D341Med (cell line): ENCODE results near the gene ROR2.

Experiments
- DNase-seq: peaks from one replicate; pipeline ENCODE4 v3.0.0; 2012; ENCODE audit warnings: low spot score

Gene ROR2

GRCh38 chr9:91716239-91716638 is 233.8 kb downstream of the ROR2 start:
- no peak for DNase-seq

GRCh38 chr9:91714874-91715615 is 235.0 kb downstream of the ROR2 start:
- DNase-seq: no peak

DNA sequence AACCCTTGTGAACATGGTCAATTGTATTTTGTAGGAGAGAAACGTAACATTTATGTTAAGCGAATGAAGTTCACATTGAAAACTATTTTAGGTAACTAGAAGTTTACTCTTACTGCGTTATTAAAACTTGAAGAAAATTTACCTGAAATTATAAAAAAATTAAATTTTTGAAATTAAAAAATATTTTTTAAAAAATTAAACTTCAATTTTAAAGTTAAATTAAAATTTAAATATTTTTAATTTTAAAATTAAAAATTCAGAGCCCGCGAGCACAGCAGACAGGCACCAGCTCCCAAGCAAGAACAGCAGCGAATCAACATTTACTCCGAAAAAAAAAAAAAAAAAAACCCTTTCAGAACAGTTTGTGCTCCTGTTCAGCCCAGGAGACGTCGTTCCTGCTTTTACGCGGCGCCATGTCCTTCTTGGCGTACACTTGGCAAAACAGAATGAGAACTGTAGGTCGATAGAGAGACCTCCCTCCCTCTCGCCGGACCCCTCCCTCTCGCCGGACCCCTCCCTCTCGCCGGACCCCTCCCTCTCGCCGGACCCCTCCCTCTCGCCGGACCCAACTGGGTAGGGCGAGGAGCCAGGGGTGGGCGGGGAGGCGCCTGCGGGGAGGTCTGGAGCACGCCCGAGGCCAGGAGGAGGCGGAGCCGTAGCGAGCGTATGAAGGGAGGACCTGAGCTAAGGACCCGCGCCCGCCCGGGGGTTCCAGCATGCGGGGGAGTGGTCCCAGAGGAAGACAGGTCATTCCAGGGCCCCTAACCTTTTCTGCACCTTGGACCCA is 235.8 kb downstream of the ROR2 start:
- DNase-seq: no peak

DNA sequence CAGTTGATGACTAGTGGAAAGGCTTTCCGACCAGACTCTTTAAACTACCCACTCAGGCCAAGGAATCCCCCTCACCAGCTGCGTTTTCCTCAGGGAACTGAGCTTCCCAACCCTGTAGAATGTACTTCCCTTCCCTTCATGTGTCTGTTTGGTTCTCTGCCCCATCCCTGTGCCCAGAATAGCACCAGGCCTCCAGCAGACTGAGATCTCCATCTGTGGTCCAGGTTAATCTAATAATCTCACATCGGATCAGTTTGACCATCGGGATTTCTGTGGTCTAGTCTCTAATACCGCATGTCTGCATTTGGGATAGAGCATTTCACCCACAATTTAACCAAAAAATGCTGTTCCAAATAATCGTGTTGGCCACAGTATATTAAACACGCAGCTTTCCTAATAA is 237.2 kb downstream of the ROR2 start:
- no peak for DNase-seq

GRCh38 chr9:91711755-91712601 is 238.1 kb downstream of the ROR2 start:
- DNase-seq: no peak

GRCh38 chr9:91710158-91710557 is 239.9 kb downstream of the ROR2 start:
- DNase-seq: no peak

DNA sequence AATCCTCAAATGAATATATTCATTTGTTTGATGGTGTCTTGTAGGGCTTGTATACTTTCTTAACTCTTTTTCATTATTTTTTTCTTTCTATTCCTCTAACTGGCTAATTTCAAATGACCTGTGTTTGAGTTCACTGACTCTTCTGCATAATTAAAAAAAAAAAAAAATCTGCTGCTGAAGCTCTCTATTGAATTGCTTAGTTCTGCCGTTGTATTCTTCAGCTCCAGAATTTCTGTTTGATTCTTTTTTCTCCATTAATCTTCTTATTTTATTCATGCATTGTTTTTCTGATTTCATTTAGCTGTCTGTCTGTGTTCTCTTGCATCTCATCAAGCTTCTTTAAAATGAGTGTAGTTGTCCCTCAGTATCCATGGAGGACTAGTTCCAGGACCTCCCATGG is 244.6 kb downstream of the ROR2 start:
- DNase-seq: no peak

- no peak for DNase-seq
Measured at GRCh38 chr9:91700475-91700874, 249.6 kb downstream of the ROR2 start.

GRCh38 chr9:91698266-91698665 is 251.8 kb downstream of the ROR2 start:
- DNase-seq: no peak

DNA sequence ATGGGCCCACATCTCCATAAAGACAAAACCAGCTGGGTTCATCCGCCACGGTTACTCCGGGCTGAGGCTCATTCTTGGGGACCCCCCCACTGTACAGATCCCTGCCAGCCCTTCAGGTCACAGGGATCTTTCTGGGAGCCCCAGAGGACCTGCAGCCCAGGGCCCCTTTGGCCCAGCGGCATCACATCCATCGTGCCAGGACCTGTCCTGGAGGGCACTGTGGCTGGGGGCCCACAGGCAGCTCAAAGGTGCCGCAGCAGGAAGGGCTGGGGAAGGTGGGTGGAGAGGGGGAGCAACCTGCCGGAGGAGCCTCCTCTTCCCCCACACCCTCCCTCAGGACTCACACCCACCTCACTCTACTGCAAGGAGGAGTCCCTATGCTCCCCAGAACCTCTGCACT is 252.8 kb downstream of the ROR2 start:
- no peak for DNase-seq

DNA sequence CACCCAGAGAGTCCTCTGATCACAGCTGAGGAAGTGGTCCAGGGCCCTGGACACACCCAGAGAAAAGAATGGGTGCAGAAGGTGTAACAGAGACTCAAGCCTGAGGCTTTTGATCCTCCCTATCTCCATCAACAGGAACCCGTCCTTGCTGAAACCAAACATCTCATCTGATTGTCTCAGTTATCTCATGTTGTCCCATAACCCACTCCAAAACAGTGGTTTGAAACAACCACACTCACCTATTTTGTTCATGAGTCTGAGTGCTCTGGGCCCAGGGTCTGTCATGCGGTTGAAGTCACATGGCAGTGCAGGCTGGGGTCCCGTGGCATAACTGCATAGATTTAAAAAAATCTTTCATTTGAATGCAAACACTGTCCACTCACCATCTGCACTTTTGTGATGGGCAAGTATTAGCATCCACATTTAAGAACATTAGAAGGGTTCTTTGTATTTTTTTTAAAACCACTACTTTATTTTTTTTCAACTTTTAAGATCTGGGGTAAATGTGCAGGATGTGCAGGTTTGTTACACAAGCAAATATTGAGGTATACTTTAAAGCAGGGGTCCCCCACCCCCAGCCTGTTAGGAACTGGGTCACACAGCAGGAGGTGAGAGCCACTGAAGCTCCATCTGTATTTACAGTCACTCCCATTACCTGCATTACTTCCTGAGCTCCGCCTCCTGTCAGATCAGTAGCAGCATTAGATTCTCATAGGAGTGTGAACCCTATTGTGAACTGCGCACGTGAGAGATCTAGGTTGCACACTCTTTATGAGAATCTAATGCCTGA is 255.8 kb downstream of the ROR2 start:
- DNase-seq: no peak

GRCh38 chr9:91693226-91693625 is 256.8 kb downstream of the ROR2 start:
- DNase-seq: no peak

DNA sequence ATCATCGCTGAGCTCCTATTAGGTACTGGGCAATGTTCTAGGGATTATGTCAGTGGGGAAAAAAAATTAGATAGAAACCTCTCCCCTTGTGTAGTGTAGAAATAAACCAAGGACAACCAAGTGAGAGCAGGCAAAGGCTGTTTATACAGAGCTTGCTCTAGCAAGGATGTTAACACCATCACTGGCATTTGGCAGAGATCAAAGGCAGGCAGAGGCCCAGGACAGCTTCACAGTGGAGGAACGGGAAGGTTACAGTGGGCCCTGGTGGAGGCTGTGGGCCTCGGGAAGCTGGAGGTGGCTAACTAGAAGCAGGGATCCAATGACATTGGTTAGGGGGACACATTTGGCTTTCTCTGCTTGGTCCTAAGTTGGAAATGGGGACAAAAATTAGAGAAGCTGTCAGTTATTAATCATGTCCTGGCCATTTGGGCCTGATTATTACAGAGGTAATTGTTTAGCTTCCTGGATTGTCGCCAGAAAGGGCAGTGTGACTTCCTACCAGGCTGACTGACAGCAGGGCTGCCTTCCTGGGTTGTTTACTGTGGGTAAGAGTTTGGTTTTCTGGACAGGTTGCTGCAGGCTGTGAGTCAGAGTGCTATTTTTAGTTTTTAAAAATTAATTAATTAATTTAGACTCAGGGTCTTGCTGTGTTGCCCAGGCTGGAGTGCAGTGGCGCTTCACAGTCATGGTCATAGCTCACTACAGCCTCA is 259.3 kb downstream of the ROR2 start:
- no peak for DNase-seq

DNA sequence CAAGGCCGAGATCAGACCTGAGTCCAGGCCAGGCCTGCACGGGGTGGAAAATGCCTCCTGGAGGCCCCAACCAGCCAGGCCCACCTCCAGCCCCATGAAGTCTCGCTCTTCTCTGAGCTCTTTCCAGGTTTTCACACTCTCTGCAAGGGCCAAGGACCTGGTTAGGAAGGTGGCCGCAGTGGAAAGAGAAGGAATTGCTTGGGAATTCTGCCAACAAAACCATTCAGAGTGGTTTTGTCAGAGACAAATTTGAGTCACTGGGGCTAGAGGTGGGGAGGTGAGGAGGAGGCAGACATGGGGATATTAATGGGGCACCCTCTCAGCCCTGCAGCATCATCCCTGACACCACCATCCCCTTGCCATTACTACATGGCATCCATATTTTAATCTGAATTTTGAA is 261.0 kb downstream of the ROR2 start:
- no peak for DNase-seq

- no peak for DNase-seq
Measured at GRCh38 chr9:91683269-91683668, 266.8 kb downstream of the ROR2 start.

DNA sequence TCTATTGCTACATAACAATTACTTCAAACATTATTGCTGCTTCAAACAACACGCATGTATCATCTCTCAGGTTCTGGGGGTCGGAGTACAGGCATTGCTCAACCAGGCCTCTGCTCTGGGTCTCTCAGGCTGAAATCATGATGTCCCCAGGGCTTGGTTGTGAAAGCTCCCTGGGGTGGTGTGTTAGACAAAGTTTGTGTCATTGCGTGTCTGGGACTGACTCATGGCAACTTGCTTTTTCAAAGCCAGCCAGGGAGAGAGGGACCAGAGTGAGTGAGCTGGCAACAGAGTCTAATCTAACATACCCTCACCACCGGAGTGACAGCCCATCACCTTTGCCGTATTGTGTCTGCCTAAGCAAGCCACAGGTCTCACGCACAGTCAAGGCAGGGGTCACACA is 267.2 kb downstream of the ROR2 start:
- no peak for DNase-seq

- DNase-seq: peak; percentile 83
Measured at GRCh38 chr9:91681461-91682305, 268.3 kb downstream of the ROR2 start.

GRCh38 chr9:91680998-91681397 is 269.0 kb downstream of the ROR2 start:
- no peak for DNase-seq

DNA sequence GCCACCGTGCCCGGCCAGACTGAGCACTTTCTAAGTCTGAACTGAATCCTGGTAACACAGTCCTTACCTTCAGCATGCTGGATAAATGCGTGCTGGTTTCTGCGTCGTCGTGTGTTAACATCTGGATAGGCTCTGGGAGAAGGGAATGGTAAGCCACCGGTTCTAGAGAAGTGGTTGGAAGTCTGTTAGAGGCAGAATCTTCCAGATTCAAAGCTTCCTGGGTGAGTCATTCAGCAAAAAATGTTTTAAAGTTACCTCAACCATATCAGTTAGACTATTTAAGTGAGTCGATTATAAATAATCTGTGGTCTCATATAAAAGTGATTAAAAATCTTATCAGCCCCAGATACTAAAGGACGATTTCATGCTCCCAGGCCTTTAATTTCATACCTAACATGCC is 269.9 kb downstream of the ROR2 start:
- no peak for DNase-seq
